Hepatic stellate cell (primary cell): ENCODE data around the gene B4GALNT1.
A peak's percentile ranks its signal among the peaks of the same experiment; 100 is the strongest.
"Not testable (repeated sequence)": the region's sequence is repeated elsewhere in the genome, so short reads cannot be mapped to it uniquely, and the experiment has no call there.

ENCODE experiments used
- DNase-seq: peaks from one replicate; pipeline ENCODE4 v3.0.0; 2011; ENCODE audit warnings: low spot score

Gene B4GALNT1

GRCh38 chr12:57637364-57637763 lies 4.4 kb upstream of the B4GALNT1 start:
- DNase-seq = no peak

- DNase-seq = not testable (repeated sequence)
Observed at GRCh38 chr12:57636731-57637130, 3.7 kb upstream of the B4GALNT1 start.

- DNase-seq = peak; percentile 42
Observed at GRCh38 chr12:57632073-57632957, 686 bp downstream of the B4GALNT1 start.

GRCh38 chr12:57631566-57632072 lies 1.4 kb downstream of the B4GALNT1 start:
- peak; percentile 7 for DNase-seq

- DNase-seq = peak; percentile 1
Observed at GRCh38 chr12:57630891-57631433, 2.0 kb downstream of the B4GALNT1 start.

- peak; percentile 4 for DNase-seq
Observed at GRCh38 chr12:57629897-57630471, 3.0 kb downstream of the B4GALNT1 start.

GRCh38 chr12:57628280-57629191 lies 4.5 kb downstream of the B4GALNT1 start:
- DNase-seq = peak; percentile 2

GRCh38 chr12:57627501-57628279 lies 5.3 kb downstream of the B4GALNT1 start:
- DNase-seq = peak; percentile 0

GRCh38 chr12:57626921-57627445 lies 6.0 kb downstream of the B4GALNT1 start:
- DNase-seq = no peak

GRCh38 chr12:57626111-57626920 lies 6.7 kb downstream of the B4GALNT1 start:
- peak; percentile 2 for DNase-seq

GRCh38 chr12:57625261-57626032 lies 7.6 kb downstream of the B4GALNT1 start:
- DNase-seq = peak; percentile 5

- DNase-seq = no peak
Observed at GRCh38 chr12:57624441-57625220, 8.4 kb downstream of the B4GALNT1 start.

- no peak for DNase-seq
Observed at GRCh38 chr12:57623811-57624390, 9.1 kb downstream of the B4GALNT1 start.

GRCh38 chr12:57623385-57623784 lies 9.6 kb downstream of the B4GALNT1 start:
- no peak for DNase-seq

GRCh38 chr12:57622293-57623245 lies 10.4 kb downstream of the B4GALNT1 start:
- DNase-seq = no peak

- peak; percentile 80 for DNase-seq
Observed at GRCh38 chr12:57621497-57622292, 11.3 kb downstream of the B4GALNT1 start.
